Lower lobe of right lung (tissue), 2 donors: ENCODE measurements around the gene HEG1. TPM values are rescaled to one million over a fixed set of nuclear protein-coding genes. Genes with fewer than 3 reads are reported as not detected.

Experiments
- ATAC-seq, 2 donors: fragments of 200-7000 bp; cut with Tn5 transposase; one replicate each; pipeline ENCODE4 v1.9.1; 2020 to 2022; ENCODE audit warnings: mild to moderate bottlenecking in 2 of 2, moderate library complexity in 2 of 2
- DNase-seq: peaks from one replicate; pipeline ENCODE4 v3.0.0-alpha.2; 2020
- H3K27ac ChIP-seq: fragments of 200-600 bp; one replicate; pipeline ENCODE4 v1.8.0; 2022
- H3K27me3 ChIP-seq: fragments of 200-600 bp; one replicate; pipeline ENCODE4 v1.8.0; 2022; ENCODE audit warnings: low read depth
- H3K36me3 ChIP-seq: fragments of 200-600 bp; one replicate; pipeline ENCODE4 v1.8.0; 2022; ENCODE audit warnings: mild to moderate bottlenecking
- H3K4me1 ChIP-seq: fragments of 200-600 bp; one replicate; pipeline ENCODE4 v1.8.0; 2022
- H3K4me3 ChIP-seq: fragments of 200-600 bp; one replicate; pipeline ENCODE4 v1.8.0; 2022; ENCODE audit warnings: mild to moderate bottlenecking
- H3K9me3 ChIP-seq: fragments of 200-600 bp; one replicate; pipeline ENCODE4 v1.8.0; 2022
- intact Hi-C: fragments of 100-400 bp; cut with DNase I; formaldehyde crosslinking; loops from one replicate; pipeline ENCODE4 v1.11.0; 2022
- total RNA-seq: library from RNA; stranded (reverse); fragmentation: NEBNext Ultra II Directional; extraction: Animal tissue kit (Norgen Biotek cat#: 25700); gene quantifications from one replicate; pipeline ENCODE4 v1.2.1, GENCODE V29; 2021
- TF ChIP-seq, protein P1 (sequence below): fragments of 200-600 bp; IDR thresholded peaks from one replicate; pipeline ENCODE4 v1.8.0; 2022; ENCODE audit warnings: antibody characterized with exemption, mild to moderate bottlenecking
- donor health status: DM: no; HTN: yes; CAD: no; lungs with severe emphysema.

The HEG1 gene
- total RNA-seq, 1 donor from 2014 or later = 157 TPM

DNA sequence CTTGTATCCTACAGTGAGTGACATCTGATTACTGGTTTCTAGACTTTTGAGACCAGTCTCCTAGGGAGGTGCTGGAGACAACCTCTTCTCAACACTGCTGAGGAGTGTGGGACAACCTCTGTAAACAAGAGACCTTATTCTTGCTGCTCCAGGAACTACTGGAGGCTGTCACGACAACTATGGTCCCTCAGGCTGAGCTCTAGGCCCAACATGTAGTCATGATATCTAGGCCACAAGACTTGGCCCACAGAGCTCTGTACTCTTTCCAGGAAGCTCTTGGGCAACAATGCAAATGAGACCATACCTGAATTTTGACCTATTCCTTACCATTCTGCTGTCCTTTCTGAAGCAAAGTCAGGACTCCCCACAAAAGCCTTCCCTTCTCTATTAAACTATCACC lies 24.3 kb upstream of the HEG1 start:
- Histone ChIP-seq H3K4me1 (no peaks in the 10 kb centered on the region), H3K9me3 (no peaks in the 10 kb centered on the region), H3K27ac (no peak overlapping the region), H3K27me3 (no peaks in the 10 kb centered on the region), H3K4me3 (no peak overlapping the region), H3K36me3 (no peaks in the 10 kb centered on the region)
- DNase-seq (no peak), ATAC-seq (no peak)
- intact Hi-C loops = no loop called here
- TF ChIP-seq, protein P1, sequence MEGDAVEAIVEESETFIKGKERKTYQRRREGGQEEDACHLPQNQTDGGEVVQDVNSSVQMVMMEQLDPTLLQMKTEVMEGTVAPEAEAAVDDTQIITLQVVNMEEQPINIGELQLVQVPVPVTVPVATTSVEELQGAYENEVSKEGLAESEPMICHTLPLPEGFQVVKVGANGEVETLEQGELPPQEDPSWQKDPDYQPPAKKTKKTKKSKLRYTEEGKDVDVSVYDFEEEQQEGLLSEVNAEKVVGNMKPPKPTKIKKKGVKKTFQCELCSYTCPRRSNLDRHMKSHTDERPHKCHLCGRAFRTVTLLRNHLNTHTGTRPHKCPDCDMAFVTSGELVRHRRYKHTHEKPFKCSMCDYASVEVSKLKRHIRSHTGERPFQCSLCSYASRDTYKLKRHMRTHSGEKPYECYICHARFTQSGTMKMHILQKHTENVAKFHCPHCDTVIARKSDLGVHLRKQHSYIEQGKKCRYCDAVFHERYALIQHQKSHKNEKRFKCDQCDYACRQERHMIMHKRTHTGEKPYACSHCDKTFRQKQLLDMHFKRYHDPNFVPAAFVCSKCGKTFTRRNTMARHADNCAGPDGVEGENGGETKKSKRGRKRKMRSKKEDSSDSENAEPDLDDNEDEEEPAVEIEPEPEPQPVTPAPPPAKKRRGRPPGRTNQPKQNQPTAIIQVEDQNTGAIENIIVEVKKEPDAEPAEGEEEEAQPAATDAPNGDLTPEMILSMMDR = no peak

- no peaks in the 10 kb centered on the region for H3K4me1 ChIP-seq
- TF ChIP-seq, protein P1 = no peak
- H3K36me3 ChIP-seq = no peaks in the 10 kb centered on the region
- DNase-seq (no peak), ATAC-seq (no peak)
- no peak overlapping the region for H3K27ac ChIP-seq
- H3K27me3 ChIP-seq = no peaks in the 10 kb centered on the region
- no peak overlapping the region for H3K4me3 ChIP-seq
- H3K9me3 ChIP-seq = no peaks in the 10 kb centered on the region
- intact Hi-C loops = no loop called here
Measured at GRCh38 chr3:125079675-125080045, 23.9 kb upstream of the HEG1 start.

- DNase-seq (no peak), ATAC-seq (no peak)
- no peak overlapping the region for H3K27ac ChIP-seq
- H3K4me3 ChIP-seq = no peak overlapping the region
- no peaks in the 10 kb centered on the region for H3K4me1 ChIP-seq
- H3K27me3 ChIP-seq = no peaks in the 10 kb centered on the region
- intact Hi-C loops = no loop called here
- TF ChIP-seq, protein P1 = no peak
- H3K9me3 ChIP-seq = no peaks in the 10 kb centered on the region
- H3K36me3 ChIP-seq = no peaks in the 10 kb centered on the region
Measured at GRCh38 chr3:125078951-125079674, 23.3 kb upstream of the HEG1 start.

DNA sequence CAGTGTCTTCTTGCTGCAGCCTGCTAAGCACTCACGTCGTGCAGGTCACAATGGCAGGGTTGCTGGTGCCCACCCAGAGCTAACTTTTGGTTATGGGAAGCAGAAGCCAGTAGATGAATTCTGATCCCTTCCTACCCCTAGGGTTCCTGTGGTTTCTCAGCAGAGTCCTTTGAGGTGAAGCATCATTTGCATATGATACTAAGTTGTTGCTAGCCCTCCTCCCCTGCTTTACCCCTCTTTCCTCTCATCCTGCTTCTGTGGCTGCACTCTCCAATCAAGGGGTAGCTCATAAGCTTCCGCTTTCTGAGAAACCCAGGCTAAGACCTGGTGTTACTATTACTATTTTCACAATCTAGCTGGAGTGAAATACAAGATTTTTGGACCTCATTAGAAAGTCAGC lies 22.1 kb upstream of the HEG1 start:
- Histone ChIP-seq H3K27me3 (no peaks in the 10 kb centered on the region), H3K4me1 (no peaks in the 10 kb centered on the region), H3K4me3 (no peak overlapping the region), H3K9me3 (no peaks in the 10 kb centered on the region), H3K36me3 (no peaks in the 10 kb centered on the region), H3K27ac (no peak overlapping the region)
- ATAC-seq (no peak), DNase-seq (no peak)
- TF ChIP-seq, protein P1 = no peak
- intact Hi-C loops = no loop called here

DNA sequence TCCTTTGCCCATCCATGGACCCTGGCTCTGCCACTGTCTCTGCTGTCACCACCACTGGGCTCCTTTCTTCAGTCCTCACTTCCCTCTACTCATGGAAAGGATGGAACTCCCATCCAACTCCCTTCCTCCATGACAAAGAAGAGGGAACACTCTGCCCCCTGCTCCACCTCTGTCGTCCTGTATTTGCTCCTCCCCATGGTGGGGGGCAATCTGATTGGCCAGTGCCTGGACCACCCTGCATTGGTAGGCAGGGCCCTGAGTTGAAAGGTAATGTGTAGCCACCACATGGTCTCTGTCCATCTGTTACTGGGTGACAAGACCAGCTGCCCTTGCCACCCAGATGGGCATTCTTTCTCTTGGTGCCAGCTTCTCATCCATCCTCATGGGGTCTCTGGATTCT lies 20.7 kb upstream of the HEG1 start:
- Histone ChIP-seq H3K4me1 (no peaks in the 10 kb centered on the region), H3K9me3 (no peaks in the 10 kb centered on the region), H3K27ac (no peak overlapping the region), H3K36me3 (no peaks in the 10 kb centered on the region), H3K4me3 (no peak overlapping the region), H3K27me3 (no peaks in the 10 kb centered on the region)
- ATAC-seq = no peak
- TF ChIP-seq, protein P1 = no peak
- no peak for DNase-seq
- intact Hi-C loops = no loop called here
